ENCODE results near the gene FAM236D. TPM values are rescaled to one million over a fixed set of nuclear protein-coding genes. Genes with fewer than 3 reads are reported as not detected.
"Not testable (repeated sequence)": the region's sequence is repeated elsewhere in the genome, so short reads cannot be mapped to it uniquely, and the experiment has no call there.

Gene FAM236D
- total RNA-seq: not detected

DNA sequence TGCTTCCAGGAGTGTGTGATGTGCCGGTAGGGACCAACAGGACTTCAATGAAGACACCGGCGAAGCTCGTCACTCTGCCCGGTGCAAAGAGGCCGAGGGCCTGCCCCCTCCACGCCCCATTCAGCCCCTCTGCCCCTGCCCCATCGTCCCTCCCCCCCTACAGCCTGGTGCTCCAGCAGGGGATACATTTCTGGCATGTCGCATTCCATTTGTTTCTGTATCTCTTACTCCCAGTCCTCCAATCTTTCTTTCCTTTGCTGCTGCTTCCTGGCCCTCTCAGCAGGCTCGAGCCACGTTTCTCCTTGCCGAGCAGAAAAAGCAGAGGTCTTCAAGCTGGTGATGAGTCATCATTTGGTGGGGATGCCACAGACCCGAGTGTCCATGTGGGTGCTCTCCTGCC lies at the start of gene FAM236D:
TSS of gene FAM236D (minus strand) at position 101 of the 400 bp plus-strand sequence. CDS start at position 1, 100 bp downstream.
- H3K4me3 ChIP-seq; H3K27me3 ChIP-seq; H3K36me3 ChIP-seq; in situ Hi-C loops (cut with MboI; ENCODE audit: low sequenced_read_pairs in 4 of 4); DNase-seq; H3K9me3 ChIP-seq; intact Hi-C loops (cut with DNase I; ENCODE audit: low total_unique reads); H3K4me1 ChIP-seq; ATAC-seq; H3K27ac ChIP-seq: not testable (repeated sequence)

DNA sequence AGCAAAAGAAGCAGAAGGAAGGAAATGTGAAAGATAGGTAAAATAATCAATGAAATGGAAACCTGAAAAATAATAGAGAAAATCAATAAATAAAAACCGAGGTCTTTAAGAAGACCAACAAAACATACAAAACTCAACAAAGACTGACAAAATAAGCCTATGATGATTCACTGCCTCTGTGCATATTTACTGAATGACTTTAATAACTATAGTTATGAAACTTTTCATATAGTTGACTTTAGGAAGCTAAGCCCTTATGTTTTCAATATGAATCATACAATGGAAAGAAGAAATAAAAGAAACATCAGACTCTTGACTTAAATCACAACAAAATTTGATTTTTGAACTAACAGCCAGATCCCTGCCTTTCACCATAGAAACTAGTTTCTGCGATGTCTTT lies 29.5 kb upstream of the FAM236D start:
- DNase-seq; in situ Hi-C loops (cut with MboI; ENCODE audit: low sequenced_read_pairs in 4 of 4); H3K27me3 ChIP-seq; ATAC-seq; H3K4me1 ChIP-seq; H3K27ac ChIP-seq; H3K36me3 ChIP-seq; intact Hi-C loops (cut with DNase I; ENCODE audit: low total_unique reads); H3K9me3 ChIP-seq; H3K4me3 ChIP-seq: not testable (repeated sequence)

GRCh38 chrX:72830701-72831100 lies 22.7 kb upstream of the FAM236D start:
- intact Hi-C loops (cut with DNase I; ENCODE audit: low total_unique reads); H3K36me3 ChIP-seq; DNase-seq; H3K27me3 ChIP-seq; H3K27ac ChIP-seq; H3K4me3 ChIP-seq; in situ Hi-C loops (cut with MboI; ENCODE audit: low sequenced_read_pairs in 4 of 4); H3K9me3 ChIP-seq; H3K4me1 ChIP-seq; ATAC-seq: not testable (repeated sequence)

- ATAC-seq; H3K27me3 ChIP-seq; H3K4me1 ChIP-seq; DNase-seq; H3K36me3 ChIP-seq; in situ Hi-C loops (cut with MboI; ENCODE audit: low sequenced_read_pairs in 4 of 4); intact Hi-C loops (cut with DNase I; ENCODE audit: low total_unique reads); H3K9me3 ChIP-seq; H3K4me3 ChIP-seq; H3K27ac ChIP-seq: not testable (repeated sequence)
These were observed 17.6 kb downstream of the FAM236D start for GRCh38 chrX:72790390-72790789.

GRCh38 chrX:72788142-72788541 lies 19.9 kb downstream of the FAM236D start:
- H3K36me3 ChIP-seq; H3K4me1 ChIP-seq; H3K27me3 ChIP-seq; H3K9me3 ChIP-seq; H3K27ac ChIP-seq; H3K4me3 ChIP-seq; intact Hi-C loops (cut with DNase I; ENCODE audit: low total_unique reads); in situ Hi-C loops (cut with MboI; ENCODE audit: low sequenced_read_pairs in 4 of 4); DNase-seq; ATAC-seq: not testable (repeated sequence)

DNA sequence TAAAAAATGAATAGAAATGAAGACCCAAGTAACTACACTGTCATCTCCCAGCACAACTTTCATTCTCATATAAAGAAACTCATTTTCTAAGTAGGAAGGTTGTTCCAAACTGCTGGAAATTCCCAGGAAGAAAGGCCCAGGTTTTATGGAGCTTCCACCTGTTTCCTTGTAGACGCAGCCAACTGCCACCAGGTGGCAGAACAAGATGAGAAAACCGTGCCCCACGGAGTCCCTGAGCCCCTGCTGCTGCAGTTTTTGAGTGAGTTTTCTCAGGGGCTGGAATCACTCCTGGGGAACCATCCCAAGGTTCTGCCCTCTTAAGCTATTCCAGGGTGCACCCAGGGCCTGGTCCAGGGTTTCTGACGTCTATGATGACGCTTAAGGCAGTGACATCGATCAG lies 24.0 kb downstream of the FAM236D start:
- DNase-seq; H3K27ac ChIP-seq; H3K4me3 ChIP-seq; ATAC-seq; H3K27me3 ChIP-seq; H3K9me3 ChIP-seq; H3K4me1 ChIP-seq; intact Hi-C loops (cut with DNase I; ENCODE audit: low total_unique reads); in situ Hi-C loops (cut with MboI; ENCODE audit: low sequenced_read_pairs in 4 of 4); H3K36me3 ChIP-seq: not testable (repeated sequence)

DNA sequence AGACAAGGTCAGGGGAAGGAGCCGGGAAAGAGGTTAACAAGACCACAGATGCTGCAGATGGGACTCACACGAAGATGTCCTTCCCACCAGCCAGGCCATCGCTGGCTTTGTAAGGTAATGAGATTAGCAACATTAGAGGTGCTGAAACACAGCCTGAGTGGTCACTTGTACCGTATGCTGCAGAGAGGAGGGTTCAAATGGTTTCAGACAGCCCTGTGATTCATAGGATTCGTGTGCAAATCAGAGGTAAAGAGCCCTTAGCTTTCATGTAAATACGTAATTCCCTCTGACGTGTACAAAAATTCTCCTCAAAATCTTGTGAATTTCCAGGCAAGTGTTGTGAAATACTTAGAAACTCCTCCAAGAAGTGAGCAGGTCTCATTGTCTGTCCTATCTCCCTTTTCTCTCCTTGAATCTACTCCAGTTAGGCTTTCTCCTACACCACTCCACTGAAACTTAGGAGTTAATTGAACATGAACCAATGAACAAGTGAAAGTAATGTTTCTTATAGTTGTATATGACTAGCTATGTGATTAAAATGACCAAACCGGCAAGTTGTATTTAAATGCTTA lies 24.6 kb downstream of the FAM236D start:
- H3K27ac ChIP-seq; DNase-seq; ATAC-seq; in situ Hi-C loops (cut with MboI; ENCODE audit: low sequenced_read_pairs in 4 of 4); H3K4me1 ChIP-seq; H3K27me3 ChIP-seq; H3K4me3 ChIP-seq; H3K9me3 ChIP-seq; intact Hi-C loops (cut with DNase I; ENCODE audit: low total_unique reads); H3K36me3 ChIP-seq: not testable (repeated sequence)

GRCh38 chrX:72782560-72782959 lies 25.4 kb downstream of the FAM236D start, which contains the start of gene FAM236B:
Gene FAM236B (minus strand): TSS chrX:72782660. CDS start chrX:72782560, 100 bp downstream.
- H3K4me3 ChIP-seq; H3K9me3 ChIP-seq; intact Hi-C loops (cut with DNase I; ENCODE audit: low total_unique reads); H3K27ac ChIP-seq; ATAC-seq; H3K36me3 ChIP-seq; DNase-seq; in situ Hi-C loops (cut with MboI; ENCODE audit: low sequenced_read_pairs in 4 of 4); H3K4me1 ChIP-seq; H3K27me3 ChIP-seq: not testable (repeated sequence)

GRCh38 chrX:72778146-72778545 lies 29.9 kb downstream of the FAM236D start:
- H3K36me3 ChIP-seq; H3K27me3 ChIP-seq; DNase-seq; ATAC-seq; H3K27ac ChIP-seq; H3K4me3 ChIP-seq; in situ Hi-C loops (cut with MboI; ENCODE audit: low sequenced_read_pairs in 4 of 4); H3K9me3 ChIP-seq; intact Hi-C loops (cut with DNase I; ENCODE audit: low total_unique reads); H3K4me1 ChIP-seq: not testable (repeated sequence)

- H3K4me1 ChIP-seq; H3K27ac ChIP-seq; intact Hi-C loops (cut with DNase I; ENCODE audit: low total_unique reads); in situ Hi-C loops (cut with MboI; ENCODE audit: low sequenced_read_pairs in 4 of 4); DNase-seq; ATAC-seq; H3K36me3 ChIP-seq; H3K4me3 ChIP-seq; H3K9me3 ChIP-seq; H3K27me3 ChIP-seq: not testable (repeated sequence)
These were observed 30.6 kb downstream of the FAM236D start for GRCh38 chrX:72777467-72777790.

DNA sequence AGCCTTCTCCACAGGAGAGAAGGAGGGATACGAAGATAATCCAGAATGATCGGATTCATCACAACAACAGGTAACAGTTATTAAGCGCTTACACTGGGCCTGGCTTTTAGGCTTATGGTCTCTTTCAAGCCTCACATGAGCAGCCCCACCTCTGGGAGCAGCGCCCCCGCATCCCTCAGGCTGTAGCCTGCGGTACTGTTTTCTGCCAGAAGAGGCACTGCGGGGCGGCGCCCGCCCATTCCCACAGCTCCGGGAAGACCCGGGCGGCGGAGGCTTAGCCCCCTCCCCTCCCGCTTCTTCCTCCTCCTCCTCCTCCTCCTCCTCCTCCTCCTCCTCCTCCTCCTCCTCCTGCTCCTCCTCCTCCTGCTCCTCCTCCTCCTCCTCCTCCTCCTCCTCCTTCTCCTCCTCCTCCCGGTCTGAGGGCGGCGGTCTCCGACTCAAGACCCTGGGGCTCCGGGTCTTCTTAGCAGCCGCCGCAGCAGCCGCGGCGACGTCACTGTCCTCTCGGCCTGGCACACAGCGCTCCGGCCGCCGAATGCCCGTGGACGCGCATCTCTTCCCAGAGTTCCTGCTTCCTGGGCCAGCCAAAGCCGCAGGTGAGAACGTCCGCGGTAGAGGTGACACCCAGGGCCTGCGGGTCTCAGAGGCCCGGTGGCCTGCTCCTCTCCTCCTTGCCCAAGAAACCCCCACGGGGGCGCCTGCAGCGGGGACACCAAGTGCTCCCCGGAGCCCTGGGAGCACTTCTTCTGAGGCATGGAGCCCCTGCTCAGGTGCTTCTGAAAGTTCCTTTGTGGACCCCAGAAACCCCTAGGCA lies 31.1 kb downstream of the FAM236D start, which contains the start of gene DMRTC1B:
TSS of gene DMRTC1B (plus strand) at position 238 of the 814 bp plus-strand sequence. CDS start 68,246 bp downstream, outside the sequence.
- ATAC-seq; H3K9me3 ChIP-seq; H3K4me1 ChIP-seq; H3K27me3 ChIP-seq; intact Hi-C loops (cut with DNase I; ENCODE audit: low total_unique reads); H3K36me3 ChIP-seq; H3K27ac ChIP-seq; in situ Hi-C loops (cut with MboI; ENCODE audit: low sequenced_read_pairs in 4 of 4); DNase-seq; H3K4me3 ChIP-seq: not testable (repeated sequence)

- H3K9me3 ChIP-seq; H3K27me3 ChIP-seq; ATAC-seq; H3K4me3 ChIP-seq; H3K36me3 ChIP-seq; H3K4me1 ChIP-seq; DNase-seq; in situ Hi-C loops (cut with MboI; ENCODE audit: low sequenced_read_pairs in 4 of 4); intact Hi-C loops (cut with DNase I; ENCODE audit: low total_unique reads); H3K27ac ChIP-seq: not testable (repeated sequence)
These were observed 47.6 kb downstream of the FAM236D start for GRCh38 chrX:72760454-72760853.
